GM12875 (cell line): Measurements from ENCODE around the gene EFNB1.

Experiments used
- H3K4me3 ChIP-seq: one replicate; pipeline ENCODE4 v1.5.1; 2011; ENCODE audit warnings: low read depth, low read length, control low read depth
- CTCF ChIP-seq: IDR thresholded peaks from 2 replicates; pipeline ENCODE4 v1.5.1; 2011; ENCODE audit warnings: low read depth, mild to moderate bottlenecking, control low read depth, inconsistent platforms, low read length, moderate library complexity, borderline replicate concordance; ENCODE audit not compliant: insufficient read depth

Gene EFNB1

GRCh38 chrX:68833855-68834331, 5.1 kb downstream of the EFNB1 start:
- no peak overlapping the region for H3K4me3 ChIP-seq
- TF ChIP-seq CTCF = no peak

- no peak for TF ChIP-seq CTCF
- no peak overlapping the region for H3K4me3 ChIP-seq
Observed at GRCh38 chrX:68834371-68835103, 5.7 kb downstream of the EFNB1 start.

- H3K4me3 ChIP-seq = no peak overlapping the region
Observed at GRCh38 chrX:68835104-68835442, 6.3 kb downstream of the EFNB1 start.

GRCh38 chrX:68835468-68835867, 6.6 kb downstream of the EFNB1 start:
- no peak for TF ChIP-seq CTCF
- H3K4me3 ChIP-seq = no peak overlapping the region

More at GRCh38 chrX:68835104-68835442, 6.3 kb downstream of the EFNB1 start:
- TF ChIP-seq CTCF = no peak

- H3K4me3 ChIP-seq = no peak overlapping the region
- TF ChIP-seq CTCF = no peak
Observed at GRCh38 chrX:68837119-68837518, 8.3 kb downstream of the EFNB1 start.

- TF ChIP-seq CTCF = no peak
- H3K4me3 ChIP-seq = no peak overlapping the region
Observed at GRCh38 chrX:68838571-68838910, 9.7 kb downstream of the EFNB1 start.

GRCh38 chrX:68839771-68840170, 10.9 kb downstream of the EFNB1 start:
- H3K4me3 ChIP-seq = no peak overlapping the region
- TF ChIP-seq CTCF = no peak
